ENCODE results near the gene GRK4.

The GRK4 gene

DNA sequence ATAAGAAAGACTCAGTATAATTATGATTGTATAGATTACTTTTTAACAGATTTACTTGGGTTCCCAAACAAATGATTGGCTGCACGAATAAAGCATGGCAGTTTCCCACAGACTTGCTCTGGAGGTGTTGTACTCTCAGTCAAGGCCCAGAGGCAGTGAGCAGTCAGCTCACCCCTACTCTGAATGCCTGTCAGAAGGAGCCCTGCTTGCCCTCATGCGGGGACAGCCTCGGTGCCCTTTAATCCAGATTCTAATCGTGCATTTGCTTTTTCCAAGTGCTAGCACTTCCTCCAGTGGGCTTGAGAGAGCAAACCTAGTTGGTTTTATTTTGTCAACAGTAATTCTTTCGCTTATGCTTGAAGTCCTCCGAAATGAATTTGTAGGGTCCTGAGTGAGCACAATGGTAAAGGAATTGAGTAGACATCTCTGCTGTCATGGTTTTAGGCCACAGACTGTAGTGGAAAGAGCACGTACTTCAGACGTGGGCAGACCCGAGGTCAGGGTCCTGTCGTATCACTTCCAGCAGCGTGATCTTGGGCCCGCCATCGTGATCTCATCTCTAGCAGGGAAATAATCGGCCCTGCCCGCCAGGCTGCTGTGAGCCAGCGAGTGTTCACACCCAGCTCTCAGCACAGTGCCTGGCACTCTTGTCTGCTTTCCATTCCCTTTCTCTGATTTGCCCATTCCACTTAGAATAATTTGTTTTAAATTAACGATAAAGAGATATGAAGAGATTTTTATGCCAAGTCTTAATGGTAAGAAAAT, 48.3 kb downstream of the GRK4 start:
- DNase-seq (ENCODE audit: low read depth in 2 of 2) = no peak

- no peak for DNase-seq (ENCODE audit: low read depth in 2 of 2)
These were observed 50.0 kb downstream of the GRK4 start for GRCh38 chr4:3013323-3013722.

- DNase-seq (ENCODE audit: low read depth in 2 of 2) = no peak
These were observed 50.5 kb downstream of the GRK4 start for GRCh38 chr4:3013839-3014350.

DNA sequence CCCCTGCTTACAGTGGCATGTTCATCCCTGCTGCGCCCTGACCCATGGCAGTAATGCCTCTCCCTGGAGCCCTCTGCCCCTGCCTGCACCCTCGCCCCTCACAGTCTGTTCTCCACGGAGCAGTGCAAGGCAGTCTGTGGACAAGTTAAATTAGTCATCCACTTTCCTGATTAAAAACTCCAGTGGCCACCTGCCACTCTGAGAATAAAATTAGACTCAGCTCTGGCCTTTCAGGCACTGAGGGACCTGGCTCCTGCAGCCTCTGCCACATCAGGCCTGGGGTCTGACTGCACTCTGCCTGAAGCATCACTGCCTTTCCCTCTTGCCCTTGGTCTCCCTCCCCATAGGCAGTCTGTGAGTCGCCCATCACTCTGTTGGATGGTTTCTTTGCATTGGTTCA, 53.6 kb downstream of the GRK4 start:
- no peak for DNase-seq (ENCODE audit: low read depth in 2 of 2)

DNA sequence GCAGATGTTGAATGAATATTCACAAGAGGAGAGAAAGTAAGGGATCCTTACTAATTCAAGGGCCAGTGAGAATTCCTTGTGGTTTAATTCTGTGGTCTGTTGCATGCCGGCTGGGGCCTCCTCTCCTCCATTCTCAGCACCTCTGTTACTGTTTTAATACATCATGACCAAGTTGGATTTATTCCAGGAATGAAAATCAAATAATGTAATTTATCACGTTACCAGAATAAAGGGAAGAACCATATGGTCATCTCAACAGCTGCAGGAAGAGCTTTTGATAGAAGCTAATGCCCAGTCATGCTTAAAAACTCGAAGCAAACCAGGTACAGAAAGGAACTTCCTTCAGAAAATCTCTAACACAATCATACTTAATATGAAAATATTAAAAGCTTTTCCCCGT, 54.1 kb downstream of the GRK4 start:
- DNase-seq (ENCODE audit: low read depth in 2 of 2) = no peak

DNA sequence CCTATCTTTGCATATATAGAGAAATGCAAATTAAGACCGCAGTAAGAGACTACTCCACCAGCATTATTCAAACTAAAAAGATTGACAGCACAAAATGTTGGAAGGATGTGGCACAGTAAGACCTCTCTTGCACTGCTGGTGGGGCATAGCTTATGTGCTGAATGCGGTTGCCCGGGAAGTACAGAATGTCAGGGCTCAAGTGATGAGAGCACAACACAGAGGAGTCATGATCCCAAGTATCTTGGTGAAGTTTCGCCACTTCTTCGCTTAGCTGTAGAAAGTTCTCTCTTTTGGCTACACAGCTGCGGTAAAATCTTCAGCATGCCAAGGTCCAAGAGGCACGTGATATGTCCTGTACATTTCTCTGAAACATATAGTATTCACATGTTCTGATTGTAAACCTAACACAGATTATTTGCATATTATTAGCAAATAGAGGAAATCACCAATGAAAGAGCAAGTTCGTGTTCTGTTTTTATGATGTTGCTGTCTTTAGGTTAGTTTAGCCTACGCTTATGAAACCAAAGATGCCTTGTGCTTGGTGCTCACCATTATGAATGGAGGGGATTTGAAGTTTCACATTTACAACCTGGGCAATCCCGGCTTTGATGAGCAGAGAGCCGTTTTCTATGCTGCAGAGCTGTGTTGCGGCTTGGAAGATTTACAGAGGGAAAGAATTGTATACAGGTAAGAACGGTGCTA, 55.9 kb downstream of the GRK4 start:
- no peak for DNase-seq (ENCODE audit: low read depth in 2 of 2)

- DNase-seq (ENCODE audit: low read depth in 2 of 2) = no peak
These were observed 57.8 kb downstream of the GRK4 start for GRCh38 chr4:3021127-3021526.

DNA sequence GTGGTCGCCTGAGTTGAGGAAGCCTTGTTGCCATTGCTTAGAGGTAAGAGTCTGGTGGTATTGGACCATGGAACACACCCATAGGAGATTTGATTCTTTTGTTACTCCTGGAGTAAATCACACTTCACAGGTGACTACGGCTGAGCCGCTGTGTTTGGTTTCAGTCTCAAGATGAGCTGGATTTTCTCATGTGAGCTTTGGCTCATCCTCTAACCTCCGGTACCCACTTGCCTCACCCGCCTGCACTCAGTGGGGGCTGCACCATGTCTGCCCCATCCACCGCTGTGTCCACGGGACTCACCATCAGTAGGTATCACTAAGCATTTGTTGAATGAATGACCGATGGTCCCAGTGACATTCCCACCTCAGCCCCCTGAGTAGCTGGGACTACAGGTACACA, 58.3 kb downstream of the GRK4 start:
- DNase-seq (ENCODE audit: low read depth in 2 of 2) = no peak

DNA sequence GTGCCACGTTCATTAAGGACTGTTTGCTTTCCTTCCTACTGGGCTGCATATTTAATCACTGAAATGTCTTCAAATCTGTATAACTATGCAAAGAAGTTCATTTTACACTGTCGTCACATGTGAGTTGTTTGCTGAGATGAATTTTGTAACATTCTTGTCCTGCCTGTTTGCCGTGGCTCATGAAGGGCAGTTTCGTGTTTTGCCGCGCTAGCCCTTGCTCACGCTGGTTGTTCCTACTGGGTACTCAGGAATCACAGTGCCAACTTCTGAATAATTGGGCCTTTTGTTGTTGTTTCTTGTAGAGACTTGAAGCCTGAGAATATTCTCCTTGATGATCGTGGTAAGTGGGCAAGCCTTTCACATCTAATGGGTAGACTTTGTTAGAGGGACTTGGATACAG, 58.7 kb downstream of the GRK4 start:
- no peak for DNase-seq (ENCODE audit: low read depth in 2 of 2)

- DNase-seq (ENCODE audit: low read depth in 2 of 2) = no peak
These were observed 59.3 kb downstream of the GRK4 start for GRCh38 chr4:3022651-3023050.

DNA sequence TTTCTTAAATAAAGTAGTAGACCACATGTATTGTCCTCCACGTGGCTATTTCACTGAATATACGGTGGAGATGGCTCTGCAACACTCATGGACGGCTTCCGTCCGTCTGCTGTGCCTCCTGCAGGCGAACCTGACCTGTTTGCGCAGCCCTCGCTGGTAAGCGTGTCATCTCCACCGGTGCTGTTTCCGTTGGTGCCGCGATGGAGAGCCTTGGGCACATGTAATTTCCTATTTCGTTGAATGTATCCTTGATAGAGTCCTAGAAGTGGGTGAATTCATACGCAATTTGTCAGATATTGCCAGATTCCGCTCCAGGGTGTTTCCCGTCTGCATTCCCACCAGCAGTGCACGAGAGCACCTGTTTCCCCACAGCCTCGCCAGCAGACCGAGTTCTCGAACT, 62.5 kb downstream of the GRK4 start:
- DNase-seq (ENCODE audit: low read depth in 2 of 2) = no peak

GRCh38 chr4:3026540-3026939, 63.2 kb downstream of the GRK4 start:
- no peak for DNase-seq (ENCODE audit: low read depth in 2 of 2)

- no peak for DNase-seq (ENCODE audit: low read depth in 2 of 2)
These were observed 66.1 kb downstream of the GRK4 start for GRCh38 chr4:3029464-3029863.

DNA sequence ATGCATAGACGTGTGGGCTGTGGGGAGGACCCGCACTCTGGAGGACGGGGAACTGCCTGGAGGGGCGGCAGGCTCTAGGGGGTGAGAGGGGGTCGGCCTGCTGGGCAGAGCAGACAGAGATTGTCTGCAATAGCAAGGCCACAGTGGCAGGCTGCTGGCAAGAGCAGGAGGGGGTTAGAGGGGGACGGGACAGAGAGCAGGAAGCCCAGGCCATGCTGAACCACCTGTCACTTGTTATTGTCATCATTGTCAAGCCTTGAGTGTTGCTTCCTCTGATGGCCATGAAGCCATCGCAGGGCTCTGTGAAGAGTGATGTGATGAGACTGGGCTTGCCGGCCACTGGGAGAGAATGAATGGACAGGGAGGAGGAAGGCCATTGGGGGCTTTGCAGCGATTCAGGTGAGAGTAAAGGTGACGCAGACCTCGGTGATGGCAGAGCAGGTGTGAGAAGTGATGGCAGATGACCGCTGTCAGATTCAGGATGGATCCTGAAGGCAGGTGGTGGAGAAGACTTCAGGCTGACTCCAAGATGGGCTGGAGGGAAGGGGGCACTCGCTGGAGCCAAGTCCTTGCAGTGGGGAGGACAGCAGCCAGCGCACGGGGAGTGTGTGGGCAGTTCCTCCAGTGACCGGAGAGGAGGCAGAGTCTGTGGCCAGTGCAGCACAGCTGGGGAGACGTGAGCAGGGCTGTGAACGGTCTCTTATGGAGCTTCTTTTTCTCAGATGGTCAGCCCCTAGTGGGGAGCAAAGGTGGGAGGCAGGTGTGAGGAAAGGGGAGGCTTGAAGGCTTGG, 67.4 kb downstream of the GRK4 start:
- DNase-seq (ENCODE audit: low read depth in 2 of 2) = no peak

DNA sequence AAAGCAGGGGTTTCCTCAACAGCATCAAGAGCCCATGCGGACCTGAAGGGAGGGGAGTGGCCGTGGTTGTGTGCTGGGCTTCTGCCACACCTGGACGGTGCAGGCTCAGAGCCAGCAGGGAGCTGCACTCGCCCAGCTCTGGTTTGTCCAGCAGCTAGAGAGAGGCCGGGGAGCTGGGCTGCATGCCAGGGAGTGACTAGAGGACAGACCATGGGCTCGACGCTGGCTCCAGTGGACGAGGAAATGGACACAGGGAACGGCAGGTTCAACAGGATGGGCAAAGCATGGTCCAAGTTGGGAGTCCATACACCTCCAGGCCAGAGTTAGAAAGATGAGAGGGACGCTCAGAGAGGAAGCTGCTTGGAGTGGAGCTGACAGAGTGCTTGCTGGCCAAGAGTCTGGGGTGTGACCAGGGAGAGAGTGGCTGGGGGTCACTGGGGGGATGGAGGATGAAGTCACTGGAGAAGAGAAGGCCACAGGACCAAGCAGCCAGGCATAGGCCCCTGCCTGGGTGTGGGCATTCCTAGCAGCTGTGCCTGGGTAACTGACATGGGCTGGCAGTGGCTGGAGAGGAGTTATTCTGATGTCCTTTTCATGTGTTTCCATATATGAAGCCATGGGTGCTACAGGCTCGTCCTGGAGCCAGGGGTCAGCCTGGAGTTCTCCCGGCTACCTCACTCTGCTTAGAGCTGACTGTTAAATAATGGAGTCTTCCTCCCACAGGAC, 68.1 kb downstream of the GRK4 start:
- DNase-seq (ENCODE audit: low read depth in 2 of 2) = no peak

DNA sequence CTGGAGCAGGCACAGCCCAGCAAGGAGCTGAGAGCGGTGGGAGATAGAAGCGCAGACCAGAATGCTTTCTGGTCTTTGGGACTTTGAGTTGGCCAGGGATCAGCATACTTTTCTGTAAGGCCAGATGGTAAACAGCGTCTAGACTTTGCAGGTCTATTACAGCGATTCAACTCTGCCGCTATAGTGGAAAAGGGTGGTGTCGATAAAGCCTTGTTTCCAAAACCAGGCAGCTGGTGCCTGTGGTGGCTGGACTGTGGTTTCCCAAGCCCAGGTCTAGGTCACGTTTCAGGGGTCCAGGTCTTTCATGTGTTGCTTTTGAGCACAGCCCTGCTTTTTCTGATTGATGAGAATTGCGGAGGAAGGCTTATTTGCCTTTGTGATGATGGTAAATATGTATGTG, 70.9 kb downstream of the GRK4 start:
- DNase-seq (ENCODE audit: low read depth in 2 of 2) = no peak

- no peak for DNase-seq (ENCODE audit: low read depth in 2 of 2)
These were observed 71.9 kb downstream of the GRK4 start for GRCh38 chr4:3035249-3035648.

DNA sequence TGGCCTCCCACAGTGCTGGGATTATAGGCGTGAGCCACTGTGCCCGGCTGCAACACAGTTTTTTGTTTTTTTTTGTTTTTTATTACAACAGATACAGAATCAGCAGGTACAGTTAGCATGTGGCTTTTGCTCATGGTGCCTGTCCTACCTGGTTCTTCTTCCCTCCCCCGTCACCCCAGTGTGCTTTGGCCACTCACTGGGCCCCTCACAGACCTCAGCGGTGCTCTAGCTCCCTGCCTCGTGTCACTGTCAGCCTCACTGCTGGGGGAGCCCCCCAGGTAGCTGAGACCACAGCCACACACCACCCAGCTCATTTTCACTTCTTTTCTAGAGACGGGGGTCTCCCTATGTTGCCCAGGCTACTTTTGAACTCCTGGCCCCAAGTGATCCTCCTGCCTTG, 72.3 kb downstream of the GRK4 start:
- DNase-seq (ENCODE audit: low read depth in 2 of 2) = no peak

GRCh38 chr4:3036131-3036952, 73.0 kb downstream of the GRK4 start:
- no peak for DNase-seq (ENCODE audit: low read depth in 2 of 2)

GRCh38 chr4:3037957-3038461, 74.6 kb downstream of the GRK4 start:
- DNase-seq (ENCODE audit: low read depth in 2 of 2) = no peak

Measured in stimulated activated CD4-positive, alpha-beta T cell treated with anti-CD3 and anti-CD28 coated beads, Interleukin-12 subunit alpha, Interleukin-12 subunit beta, amount 100 ng/mL, for 24 hours (primary cell).